Coronary artery (tissue), 2 donors: ENCODE measurements around the gene AKR1C1.
"Not testable (repeated sequence)": the region's sequence is repeated elsewhere in the genome, so short reads cannot be mapped to it uniquely, and the experiment has no call there.

Experiments
- DNase-seq: peaks from one replicate; pipeline ENCODE4 v3.0.0-alpha.2; 2017; ENCODE audit warnings: low spot score
- H3K27ac ChIP-seq, 2 donors: fragments of 200-600 bp; sonication (generic); one replicate each; pipeline ENCODE4 v1.5.1; 2016 to 2019
- H3K4me3 ChIP-seq: fragments of 200-600 bp; sonication (generic); 2 replicates; pipeline ENCODE4 v1.5.1; 2016; ENCODE audit warnings: mild to moderate bottlenecking, moderate library complexity
- CTCF ChIP-seq: fragments of 200-600 bp; sonication (generic); IDR thresholded peaks from one replicate; pipeline ENCODE4 v1.5.1; 2019; ENCODE audit warnings: antibody characterized with exemption

Gene AKR1C1

GRCh38 chr10:4998671-4999070 is 35.5 kb downstream of the AKR1C1 start:
- no peak overlapping the region for H3K4me3 ChIP-seq
- no peak for DNase-seq
- no peak overlapping the region for H3K27ac ChIP-seq
- TF ChIP-seq CTCF = no peak

GRCh38 chr10:5002013-5002727 is 39.0 kb downstream of the AKR1C1 start:
- DNase-seq = no peak
- no peak for TF ChIP-seq CTCF
- H3K27ac ChIP-seq = no peak overlapping the region
- H3K4me3 ChIP-seq = peak overlapping the region; percentile 41

GRCh38 chr10:5003127-5004029 is 40.2 kb downstream of the AKR1C1 start, which contains the start of gene AKR1C2:
TSS of gene AKR1C2 (minus strand) at chr10:5003857. CDS start at chr10:5003835, 22 bp downstream.
- DNase-seq = not testable (repeated sequence)
- peak within 1 kb of the TSS in 1 of 2 donors; percentile 28 for H3K27ac ChIP-seq
- H3K4me3 ChIP-seq = peak within 1 kb of the TSS; percentile 53

- not testable (repeated sequence) for H3K4me3 ChIP-seq, H3K27ac ChIP-seq, DNase-seq
Measured at GRCh38 chr10:5004030-5004385, 40.8 kb downstream of the AKR1C1 start.

- not testable (repeated sequence) for H3K27ac ChIP-seq, DNase-seq, H3K4me3 ChIP-seq
Measured at GRCh38 chr10:5004501-5004900, 41.3 kb downstream of the AKR1C1 start.

GRCh38 chr10:5008857-5009548 is 45.8 kb downstream of the AKR1C1 start:
- not testable (repeated sequence) for DNase-seq

GRCh38 chr10:5010043-5010442 is 46.8 kb downstream of the AKR1C1 start:
- not testable (repeated sequence) for DNase-seq, H3K27ac ChIP-seq, H3K4me3 ChIP-seq

More at GRCh38 chr10:5008857-5009548, 45.8 kb downstream of the AKR1C1 start:
- H3K27ac ChIP-seq, H3K4me3 ChIP-seq: not testable (repeated sequence)

GRCh38 chr10:5011392-5011791 is 48.2 kb downstream of the AKR1C1 start:
- not testable (repeated sequence) for DNase-seq, H3K4me3 ChIP-seq, H3K27ac ChIP-seq

- H3K27ac ChIP-seq = no peak overlapping the region
- no peak for DNase-seq
- H3K4me3 ChIP-seq = no peak overlapping the region
- no peak for TF ChIP-seq CTCF
Measured at GRCh38 chr10:5012595-5012994, 49.4 kb downstream of the AKR1C1 start.

GRCh38 chr10:5013385-5013784 is 50.2 kb downstream of the AKR1C1 start:
- Histone ChIP-seq H3K27ac (no peak overlapping the region), H3K4me3 (no peak overlapping the region)
- TF ChIP-seq CTCF = no peak
- no peak for DNase-seq

GRCh38 chr10:5014200-5014910 is 51.1 kb downstream of the AKR1C1 start:
- DNase-seq, H3K4me3 ChIP-seq, H3K27ac ChIP-seq: not testable (repeated sequence)
